ENCODE data around the gene GSTA4.
A peak's percentile ranks its signal among the peaks of the same experiment; 100 is the strongest.
"Not testable (repeated sequence)": the region's sequence is repeated elsewhere in the genome, so short reads cannot be mapped to it uniquely, and the experiment has no call there.

GSTA4 gene

DNA sequence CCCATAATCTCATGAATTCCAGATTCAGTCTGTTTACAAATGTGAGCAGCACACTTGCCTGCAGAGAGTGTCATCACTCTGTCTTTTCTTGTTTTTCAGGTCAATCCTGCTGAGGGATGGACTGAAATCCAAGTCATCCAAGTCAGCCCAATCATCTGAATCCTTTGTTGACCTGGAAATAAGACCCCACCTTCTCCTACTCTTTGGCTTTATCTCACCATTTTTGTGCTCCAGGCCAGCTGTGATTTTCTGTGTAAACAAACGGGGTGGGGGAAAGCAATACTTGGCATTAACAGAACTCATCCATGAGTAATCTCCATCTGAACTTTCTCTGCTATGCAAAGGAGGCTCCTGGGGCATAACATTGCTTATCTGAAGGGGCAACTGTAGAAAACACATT, 16.9 kb upstream of the GSTA4 start:
- no peak for DNase-seq

DNA sequence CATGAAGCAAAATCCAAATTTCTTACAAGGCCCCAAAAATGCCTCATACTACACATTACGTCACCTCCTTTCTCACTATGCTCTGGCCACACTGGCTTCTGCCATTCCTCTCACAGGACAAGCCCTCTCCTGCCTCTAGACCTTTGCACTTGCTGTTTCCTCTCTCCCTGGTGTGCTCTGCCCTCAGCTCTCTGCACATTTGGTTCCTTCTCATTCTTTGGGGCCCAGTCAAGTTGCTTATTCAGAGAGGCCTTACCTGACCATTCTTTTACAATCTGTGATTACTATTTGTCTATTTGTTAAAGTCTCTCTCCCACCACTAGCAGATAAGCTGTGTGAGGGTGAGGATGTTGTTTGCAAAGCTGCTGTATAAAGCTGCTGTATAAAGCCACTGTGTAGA, 15.4 kb upstream of the GSTA4 start:
- no peak for DNase-seq

DNA sequence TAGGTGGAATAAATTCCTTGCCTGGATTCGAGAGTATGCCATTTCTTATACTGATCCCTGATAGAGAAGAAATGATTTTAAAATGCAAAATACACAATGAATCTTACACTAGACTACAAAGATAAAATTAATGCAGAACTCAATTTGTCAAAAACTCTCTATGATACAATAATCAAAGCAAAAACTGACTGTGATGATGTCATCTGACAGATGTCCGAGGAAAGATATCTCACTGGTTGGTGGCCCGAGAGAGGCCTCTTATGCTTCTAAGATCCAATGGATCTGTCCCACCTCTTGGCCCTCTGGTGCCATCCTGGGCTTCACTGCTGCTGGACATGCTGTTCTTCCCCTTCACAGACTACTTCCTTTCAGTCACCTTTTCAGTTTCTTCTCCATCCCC, 14.4 kb upstream of the GSTA4 start:
- no peak for DNase-seq

- no peak for DNase-seq
Measured at GRCh38 chr6:53009056-53009455, 14.0 kb upstream of the GSTA4 start.

GRCh38 chr6:53008192-53008687, 13.2 kb upstream of the GSTA4 start:
- DNase-seq, result not testable (repeated sequence)

DNA sequence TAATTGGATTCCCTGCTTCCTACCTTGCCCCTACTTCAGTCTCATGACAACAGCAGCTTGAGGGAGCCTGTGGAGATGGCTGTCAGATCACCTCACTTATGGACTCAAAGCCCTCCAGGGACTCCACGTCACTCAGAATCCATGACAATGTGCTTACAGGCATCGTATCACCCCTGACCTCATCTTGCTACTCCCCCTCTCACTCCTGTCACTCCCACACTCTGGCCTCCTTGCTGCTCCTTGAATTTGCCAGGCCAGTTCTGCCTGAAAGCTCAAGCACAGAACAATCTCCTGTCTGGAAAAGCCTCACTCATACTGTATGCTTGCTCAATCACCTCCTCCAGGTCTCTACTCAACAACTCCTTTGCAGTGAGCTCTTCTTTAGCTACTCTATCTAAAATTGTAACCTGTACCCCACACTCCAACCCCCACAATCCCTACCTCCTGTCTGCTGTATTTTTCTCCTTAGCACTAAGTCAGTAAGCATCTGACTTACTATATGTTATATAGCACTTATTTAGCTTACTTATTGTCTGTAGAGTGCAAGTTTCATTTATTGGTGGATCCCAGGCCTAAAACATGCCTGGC, 10.7 kb upstream of the GSTA4 start:
- no peak for DNase-seq

DNA sequence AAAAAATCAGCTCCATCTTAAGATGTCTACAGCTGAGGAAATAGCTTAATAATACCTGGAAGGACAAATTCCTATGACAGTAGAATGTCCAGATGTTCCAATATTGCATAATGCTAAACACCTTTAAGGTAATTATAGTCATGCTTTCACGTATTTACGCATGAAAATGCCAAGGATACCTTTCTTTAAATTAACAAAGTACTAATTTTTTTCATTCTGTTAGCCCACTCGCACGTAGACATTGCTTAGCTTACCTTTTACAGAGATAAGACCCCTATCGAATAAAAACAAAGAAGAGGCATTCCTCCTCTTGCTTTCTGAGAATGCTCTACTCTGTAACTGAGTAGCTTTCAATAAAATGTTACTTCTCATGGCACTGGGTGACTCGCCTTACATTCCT, 4.4 kb upstream of the GSTA4 start:
- no peak for DNase-seq

DNA sequence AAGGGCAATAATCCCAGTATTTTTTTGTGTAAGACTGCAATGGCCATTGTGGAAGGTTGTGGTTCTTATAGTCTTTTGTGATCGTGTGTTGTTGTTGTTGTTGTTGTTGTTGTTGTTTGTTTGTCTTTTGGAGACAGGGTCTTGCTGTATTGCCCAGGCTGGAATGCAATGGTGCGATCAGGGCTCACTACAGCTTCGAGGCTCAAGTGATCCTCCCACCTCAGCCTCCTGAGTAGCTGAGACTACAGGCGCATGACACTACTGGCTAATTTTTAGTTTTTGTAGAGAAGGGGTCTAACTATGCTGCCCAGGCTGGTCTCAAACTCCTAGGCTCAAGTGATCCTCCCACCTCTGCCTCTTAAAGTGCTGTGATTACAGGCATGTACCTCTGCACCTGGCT, 3.5 kb upstream of the GSTA4 start:
- DNase-seq, result no peak

GRCh38 chr6:52995913-52996645, 995 bp upstream of the GSTA4 start:
- DNase-seq, result peak; percentile 30

DNA sequence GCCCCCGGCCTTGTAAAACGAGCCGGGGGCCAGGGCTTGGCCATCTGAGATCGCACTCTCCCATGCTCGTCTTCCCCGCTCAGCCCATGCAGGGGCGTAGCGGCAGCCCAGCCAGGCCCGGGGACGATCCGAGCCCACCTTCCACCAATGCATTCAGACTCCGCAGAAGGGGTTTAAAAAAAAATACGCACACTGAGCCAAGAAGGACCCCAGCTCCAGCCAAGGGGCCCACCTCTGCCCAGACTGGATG, 320 bp downstream of the GSTA4 start:
- DNase-seq, result no peak

GRCh38 chr6:52994031-52994838, 849 bp downstream of the GSTA4 start:
- no peak for DNase-seq

DNA sequence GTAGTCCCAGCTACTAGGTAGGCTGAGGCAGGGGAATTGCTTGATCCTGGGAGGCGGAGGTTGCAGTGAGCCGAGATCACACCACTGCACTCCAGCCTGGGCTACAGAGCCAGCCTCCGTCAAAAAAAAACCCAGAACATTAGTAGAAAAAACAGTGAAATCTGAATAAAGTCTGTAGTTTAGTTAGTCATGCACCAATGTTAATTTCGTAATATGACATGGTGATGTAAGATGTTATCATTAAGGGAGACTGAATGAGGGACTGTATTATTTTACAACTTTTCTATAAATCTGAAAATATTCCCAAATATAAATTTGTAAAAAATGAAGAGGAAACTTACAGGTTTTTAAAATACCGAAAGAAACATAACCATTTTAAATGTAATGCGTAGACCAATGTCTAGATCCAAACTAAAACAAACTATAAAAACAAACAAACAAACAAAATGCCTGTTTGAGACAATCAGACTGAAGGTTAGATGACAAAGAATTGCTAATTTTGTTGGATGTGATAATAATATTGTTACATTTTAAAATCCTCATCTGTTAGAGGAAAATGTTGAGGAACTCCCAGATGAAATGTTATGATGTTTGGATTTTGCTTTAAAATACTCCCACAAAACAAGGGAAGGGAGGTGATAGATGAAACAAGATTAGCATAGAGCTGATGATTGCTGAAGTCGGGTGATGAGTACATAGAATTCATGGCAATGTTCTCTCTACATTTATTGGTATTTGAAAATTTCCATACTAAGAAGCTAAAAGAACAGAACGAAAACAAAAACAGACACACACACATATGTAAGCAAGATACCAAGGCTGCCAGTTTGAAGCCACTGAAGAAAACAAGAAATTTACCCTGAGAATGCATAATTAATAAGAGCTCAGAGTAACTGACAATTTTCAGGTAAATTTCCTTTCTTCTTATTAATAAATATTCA, 1.8 kb downstream of the GSTA4 start:
- no peak for DNase-seq

DNA sequence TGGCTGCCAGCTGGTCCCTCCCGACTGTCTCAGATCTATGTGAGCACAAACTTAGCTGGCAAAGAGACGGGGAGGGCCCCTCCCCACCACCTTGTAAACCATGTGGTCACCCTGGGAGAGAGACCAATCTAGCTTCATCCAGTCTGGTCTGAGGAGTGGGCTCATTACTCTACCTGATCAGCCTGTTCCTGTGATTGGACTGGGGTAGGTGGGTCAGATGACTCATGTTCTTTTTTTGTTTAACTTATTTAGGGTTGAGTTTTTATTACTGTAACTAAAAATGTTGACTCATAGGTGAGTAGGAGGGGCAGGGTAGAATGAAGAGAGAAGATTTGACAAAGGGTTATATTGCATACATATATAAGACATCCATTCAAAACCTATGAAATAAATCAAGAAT, 4.7 kb downstream of the GSTA4 start:
- no peak for DNase-seq

- no peak for DNase-seq
Measured at GRCh38 chr6:52985228-52985627, 9.9 kb downstream of the GSTA4 start.

DNA sequence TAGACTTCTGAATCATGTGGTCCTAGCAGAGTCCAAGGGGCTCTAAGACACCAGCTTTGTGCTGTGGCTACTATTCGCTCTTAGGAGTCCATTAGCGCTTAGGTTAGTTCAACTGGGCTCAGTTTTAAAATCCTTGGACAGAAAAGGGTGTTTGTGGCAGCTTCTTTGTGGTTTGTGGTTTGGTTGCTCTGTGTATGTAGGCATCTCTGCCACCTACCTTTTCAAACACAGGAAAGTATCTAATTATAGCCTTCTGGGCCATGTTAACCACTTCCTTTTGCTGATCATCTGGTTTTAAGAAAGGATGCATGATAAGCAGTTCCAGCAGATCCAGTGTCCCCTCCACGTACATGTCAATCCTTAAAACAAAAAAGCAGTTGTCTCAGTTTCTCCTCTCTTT, 10.8 kb downstream of the GSTA4 start:
- no peak for DNase-seq

- DNase-seq, result no peak
Measured at GRCh38 chr6:52983159-52983848, 11.8 kb downstream of the GSTA4 start.

DNA sequence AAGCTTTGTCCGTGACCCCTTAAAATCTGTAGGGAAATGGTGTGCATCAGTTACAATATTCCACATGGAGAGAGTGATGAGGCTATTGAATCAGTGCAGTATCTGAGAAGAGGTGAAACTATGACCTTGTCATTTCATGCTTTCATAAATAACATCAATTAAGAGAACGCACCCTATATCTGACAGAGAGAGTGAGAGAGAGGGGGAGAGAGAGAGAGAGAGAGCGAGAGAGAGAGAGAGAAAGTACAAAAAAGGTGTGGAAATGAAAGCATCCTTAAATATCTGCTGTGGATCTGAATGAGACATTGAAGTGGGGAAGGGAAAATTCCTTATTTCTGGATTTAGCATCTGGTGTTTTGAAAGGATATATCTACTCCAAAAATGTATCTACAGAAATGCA, 12.4 kb downstream of the GSTA4 start:
- DNase-seq, result no peak

DNA sequence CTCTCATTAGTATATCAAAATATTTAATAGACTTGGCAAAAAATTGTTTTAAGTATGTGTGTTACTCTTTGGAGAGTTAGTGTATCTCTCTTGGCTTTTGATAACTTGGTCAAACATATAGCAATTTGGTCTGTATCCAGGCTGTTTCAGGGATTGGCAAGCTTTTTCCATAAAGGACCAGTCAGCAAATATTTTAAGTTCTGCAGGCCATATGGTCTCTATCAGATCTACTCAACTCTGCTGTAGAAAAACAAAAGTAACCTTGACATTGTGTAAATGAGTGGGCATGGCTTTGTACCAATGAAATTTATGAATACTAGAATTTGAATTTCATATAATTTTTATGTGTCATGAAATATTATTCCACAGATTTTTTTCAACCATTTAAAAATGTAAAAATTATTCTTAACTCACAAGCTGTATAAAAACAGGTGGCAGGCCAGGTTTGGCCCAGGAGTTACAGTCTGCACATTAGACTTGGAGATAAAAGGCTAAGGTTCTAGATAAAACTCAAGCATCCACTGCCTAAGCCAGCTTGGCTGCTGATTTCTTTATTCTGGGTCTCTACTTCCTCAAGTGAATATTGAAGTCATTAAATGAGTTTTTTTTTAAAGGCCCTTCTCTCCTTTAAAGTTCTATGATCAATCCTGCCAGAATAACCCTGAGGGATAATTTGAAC, 13.7 kb downstream of the GSTA4 start:
- no peak for DNase-seq

GRCh38 chr6:52976591-52977035, 18.5 kb downstream of the GSTA4 start:
- DNase-seq, result no peak

DNA sequence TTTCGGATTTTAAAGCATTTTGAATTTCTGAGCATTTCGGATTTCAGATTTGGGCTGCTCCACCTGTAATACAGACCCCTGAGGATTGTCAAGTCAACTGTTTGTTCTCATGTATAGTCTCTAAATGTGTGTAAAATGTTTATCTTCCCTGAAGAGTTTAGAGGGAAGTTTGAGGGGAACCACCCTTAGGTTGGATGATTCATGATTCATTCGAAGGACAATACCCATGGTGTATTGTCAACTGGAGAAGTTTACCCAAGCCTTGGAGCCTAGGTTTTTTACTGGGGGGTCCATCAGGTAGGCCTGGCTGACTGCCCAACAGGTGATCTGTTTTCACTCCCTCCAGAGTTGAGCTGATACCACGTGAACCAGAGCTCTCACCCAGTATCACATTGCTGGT, 18.9 kb downstream of the GSTA4 start:
- DNase-seq, result no peak

GRCh38 chr6:52975580-52975979, 19.5 kb downstream of the GSTA4 start:
- DNase-seq, result no peak

GRCh38 chr6:52972989-52973388, 22.1 kb downstream of the GSTA4 start:
- no peak for DNase-seq
